Activated T-helper 2 cell treated with anti-CD3 and anti-CD28 coated beads, Interferon-gamma antibody, Interleukin-2, Interleukin-4, amounts not matched to agents 10 μg/mL and 5 μg/mL and 100 μg/mL, durations not matched to agents 14 hours and 24 hours and 36 hours (primary cell): ENCODE results near the gene FAM156B. TPM values are rescaled to one million over a fixed set of nuclear protein-coding genes. Genes with fewer than 3 reads are reported as not detected.
"Not testable (repeated sequence)": the region's sequence is repeated elsewhere in the genome, so short reads cannot be mapped to it uniquely, and the experiment has no call there.

Source experiments
- DNase-seq: peaks from one replicate; pipeline ENCODE4 v3.0.0; 2021; ENCODE audit warnings: low spot score
- H3K27ac Mint-ChIP-seq: one replicate; pipeline ENCODE4 v1.8.0; 2021; ENCODE audit warnings: mixed read lengths
- H3K27me3 Mint-ChIP-seq: one replicate; pipeline ENCODE4 v1.8.0; 2021; ENCODE audit warnings: low read depth, mixed read lengths
- H3K36me3 Mint-ChIP-seq: one replicate; pipeline ENCODE4 v1.8.0; 2021; ENCODE audit warnings: low read depth, mixed read lengths
- H3K4me1 Mint-ChIP-seq: one replicate; pipeline ENCODE4 v1.8.0; 2021; ENCODE audit warnings: low read depth, mixed read lengths
- H3K4me3 Mint-ChIP-seq: one replicate; pipeline ENCODE4 v1.8.0; 2021; ENCODE audit warnings: low read depth, mild to moderate bottlenecking, moderate library complexity, mixed read lengths
- H3K9me3 Mint-ChIP-seq: one replicate; pipeline ENCODE4 v1.8.0; 2021; ENCODE audit warnings: mixed read lengths
- intact Hi-C: fragments of 100-400 bp; cut with micrococcal nuclease; formaldehyde crosslinking; loops from one replicate; pipeline ENCODE4 v1.15.1; 2023
- total RNA-seq: library from RNA; stranded (reverse); gene quantifications from 2 replicates; pipeline ENCODE4 v1.2.3, GENCODE V29; 2022

Gene FAM156B
- 14.5 and 14.6 TPM in 2 replicates for total RNA-seq

GRCh38 chrX:52896855-52897709, at the start of gene FAM156B:
Gene FAM156B (plus strand): TSS chrX:52897330. CDS start chrX:52907226, 9,896 bp downstream.
- H3K9me3 Mint-ChIP-seq, H3K36me3 Mint-ChIP-seq, H3K4me3 Mint-ChIP-seq, H3K4me1 Mint-ChIP-seq, DNase-seq, H3K27me3 Mint-ChIP-seq, intact Hi-C loops, H3K27ac Mint-ChIP-seq: not testable (repeated sequence)

- Mint-ChIP-seq H3K27ac (no peak overlapping the region), H3K9me3 (no peaks in the 10 kb centered on the region), H3K27me3 (peaks cover 6% of the 10 kb centered on the region), H3K4me3 (no peak overlapping the region), H3K4me1 (no peaks in the 10 kb centered on the region), H3K36me3 (no peaks in the 10 kb centered on the region)
- intact Hi-C loops: no loop called here
- no peak for DNase-seq
Measured at GRCh38 chrX:52852110-52852860, 44.8 kb upstream of the FAM156B start.

- H3K9me3 Mint-ChIP-seq, H3K27ac Mint-ChIP-seq, DNase-seq, H3K27me3 Mint-ChIP-seq, H3K4me1 Mint-ChIP-seq, H3K4me3 Mint-ChIP-seq, intact Hi-C loops, H3K36me3 Mint-ChIP-seq: not testable (repeated sequence)
Measured at GRCh38 chrX:52856991-52857525, 40.1 kb upstream of the FAM156B start.

- H3K27me3 Mint-ChIP-seq: peaks cover 12% of the 10 kb centered on the region
- intact Hi-C loops: no loop called here
- H3K4me3 Mint-ChIP-seq: no peak overlapping the region
Measured at GRCh38 chrX:52865343-52865998, 31.7 kb upstream of the FAM156B start.

GRCh38 chrX:52867610-52868348, 29.4 kb upstream of the FAM156B start, which contains the start of gene XAGE3:
Gene XAGE3 (minus strand): TSS chrX:52868083. CDS start chrX:52867133, 950 bp downstream.
- no peaks in the 10 kb centered on the region for H3K4me1 Mint-ChIP-seq
- DNase-seq: no peak
- H3K27ac Mint-ChIP-seq: no peak within 1 kb of the TSS
- H3K4me3 Mint-ChIP-seq: no peak within 1 kb of the TSS
- H3K36me3 Mint-ChIP-seq: no peaks in the 10 kb centered on the region
- H3K9me3 Mint-ChIP-seq: no peaks in the 10 kb centered on the region
- intact Hi-C loops: no loop called here
- H3K27me3 Mint-ChIP-seq: peaks cover 12% of the 10 kb centered on the region

More at GRCh38 chrX:52865343-52865998, 31.7 kb upstream of the FAM156B start:
- Mint-ChIP-seq H3K27ac (no peak overlapping the region), H3K4me1 (no peaks in the 10 kb centered on the region), H3K36me3 (no peaks in the 10 kb centered on the region), H3K9me3 (no peaks in the 10 kb centered on the region)
- no peak for DNase-seq

- DNase-seq: no peak
- intact Hi-C loops: no loop called here
- Mint-ChIP-seq H3K4me3 (no peak overlapping the region), H3K36me3 (no peaks in the 10 kb centered on the region), H3K4me1 (no peaks in the 10 kb centered on the region), H3K9me3 (no peaks in the 10 kb centered on the region), H3K27me3 (peaks cover 8% of the 10 kb centered on the region), H3K27ac (no peak overlapping the region)
Measured at GRCh38 chrX:52870046-52870445, 27.1 kb upstream of the FAM156B start.

GRCh38 chrX:52873825-52874224, 23.3 kb upstream of the FAM156B start:
- H3K36me3 Mint-ChIP-seq, H3K4me1 Mint-ChIP-seq, H3K27ac Mint-ChIP-seq, H3K4me3 Mint-ChIP-seq, H3K9me3 Mint-ChIP-seq, H3K27me3 Mint-ChIP-seq, DNase-seq, intact Hi-C loops: not testable (repeated sequence)

- no peaks in the 10 kb centered on the region for H3K4me1 Mint-ChIP-seq
- intact Hi-C loops: no loop called here
Measured at GRCh38 chrX:52874661-52875060, 22.5 kb upstream of the FAM156B start.

GRCh38 chrX:52875436-52875835, 21.7 kb upstream of the FAM156B start:
- H3K4me3 Mint-ChIP-seq, H3K9me3 Mint-ChIP-seq, DNase-seq, H3K4me1 Mint-ChIP-seq, H3K27me3 Mint-ChIP-seq, H3K36me3 Mint-ChIP-seq, intact Hi-C loops, H3K27ac Mint-ChIP-seq: not testable (repeated sequence)

More at GRCh38 chrX:52874661-52875060, 22.5 kb upstream of the FAM156B start:
- Mint-ChIP-seq H3K27me3 (peaks cover 6% of the 10 kb centered on the region), H3K36me3 (no peaks in the 10 kb centered on the region), H3K9me3 (no peaks in the 10 kb centered on the region), H3K4me3 (no peak overlapping the region), H3K27ac (no peak overlapping the region)
- no peak for DNase-seq

GRCh38 chrX:52876386-52876785, 20.7 kb upstream of the FAM156B start:
- H3K4me1 Mint-ChIP-seq, DNase-seq, intact Hi-C loops, H3K27me3 Mint-ChIP-seq, H3K27ac Mint-ChIP-seq, H3K9me3 Mint-ChIP-seq, H3K36me3 Mint-ChIP-seq, H3K4me3 Mint-ChIP-seq: not testable (repeated sequence)

GRCh38 chrX:52887459-52887858, 9.7 kb upstream of the FAM156B start:
- H3K9me3 Mint-ChIP-seq: not testable (repeated sequence)

GRCh38 chrX:52888090-52888489, 9.0 kb upstream of the FAM156B start:
- H3K4me1 Mint-ChIP-seq, H3K27ac Mint-ChIP-seq, DNase-seq, H3K36me3 Mint-ChIP-seq, intact Hi-C loops, H3K27me3 Mint-ChIP-seq, H3K9me3 Mint-ChIP-seq, H3K4me3 Mint-ChIP-seq: not testable (repeated sequence)

More at GRCh38 chrX:52887459-52887858, 9.7 kb upstream of the FAM156B start:
- H3K36me3 Mint-ChIP-seq, intact Hi-C loops, H3K27me3 Mint-ChIP-seq, DNase-seq, H3K4me3 Mint-ChIP-seq, H3K27ac Mint-ChIP-seq, H3K4me1 Mint-ChIP-seq: not testable (repeated sequence)
